Activated CD8-positive, alpha-beta memory T cell treated with anti-CD3 and anti-CD28 coated beads, Interleukin-2, amount 10 ng/mL, durations not matched to agents 7 days and 5 days (primary cell): ENCODE data around the gene ZNF536. TPM values are rescaled to one million over a fixed set of nuclear protein-coding genes. Genes with fewer than 3 reads are reported as not detected.
"Not testable (repeated sequence)": the region's sequence is repeated elsewhere in the genome, so short reads cannot be mapped to it uniquely, and the experiment has no call there.

Experiments
- ATAC-seq: fragments of 150-1000 bp; cut with Tn5 transposase; one replicate; pipeline ENCODE4 v1.10.0; 2021; ENCODE audit warnings: moderate library complexity
- CTCF ChIA-PET: fragments of 350-600 bp; sonication (Branson Sonifier 250); formaldehyde crosslinking; loops from one replicate; lab custom pipeline; 2021; ENCODE audit warnings: antibody characterized with exemption; lab: Charles Lee
- DNase-seq: peaks from one replicate; pipeline ENCODE4 v3.0.0-alpha.2; 2020
- H3K27ac Mint-ChIP-seq: one replicate; pipeline ENCODE4 v1.8.0; 2021; ENCODE audit warnings: mild to moderate bottlenecking, mixed read lengths
- H3K27me3 Mint-ChIP-seq: one replicate; pipeline ENCODE4 v1.8.0; 2021; ENCODE audit warnings: mixed read lengths
- H3K36me3 Mint-ChIP-seq: one replicate; pipeline ENCODE4 v1.8.0; 2021; ENCODE audit warnings: mild to moderate bottlenecking, mixed read lengths
- H3K4me1 Mint-ChIP-seq: one replicate; pipeline ENCODE4 v1.8.0; 2021; ENCODE audit warnings: mixed read lengths
- H3K4me3 Mint-ChIP-seq: one replicate; pipeline ENCODE4 v1.8.0; 2021; ENCODE audit warnings: mild to moderate bottlenecking, moderate library complexity, mixed read lengths
- H3K9me3 Mint-ChIP-seq: one replicate; pipeline ENCODE4 v1.8.0; 2022; ENCODE audit warnings: low read depth, mixed read lengths
- total RNA-seq, 2 experiments: library from RNA; stranded (reverse); gene quantifications; one replicate each; pipeline ENCODE4 v1.2.3, GENCODE V29; 2021

The ZNF536 gene
- total RNA-seq, 2 experiments from 2014 or later = not detected

DNA sequence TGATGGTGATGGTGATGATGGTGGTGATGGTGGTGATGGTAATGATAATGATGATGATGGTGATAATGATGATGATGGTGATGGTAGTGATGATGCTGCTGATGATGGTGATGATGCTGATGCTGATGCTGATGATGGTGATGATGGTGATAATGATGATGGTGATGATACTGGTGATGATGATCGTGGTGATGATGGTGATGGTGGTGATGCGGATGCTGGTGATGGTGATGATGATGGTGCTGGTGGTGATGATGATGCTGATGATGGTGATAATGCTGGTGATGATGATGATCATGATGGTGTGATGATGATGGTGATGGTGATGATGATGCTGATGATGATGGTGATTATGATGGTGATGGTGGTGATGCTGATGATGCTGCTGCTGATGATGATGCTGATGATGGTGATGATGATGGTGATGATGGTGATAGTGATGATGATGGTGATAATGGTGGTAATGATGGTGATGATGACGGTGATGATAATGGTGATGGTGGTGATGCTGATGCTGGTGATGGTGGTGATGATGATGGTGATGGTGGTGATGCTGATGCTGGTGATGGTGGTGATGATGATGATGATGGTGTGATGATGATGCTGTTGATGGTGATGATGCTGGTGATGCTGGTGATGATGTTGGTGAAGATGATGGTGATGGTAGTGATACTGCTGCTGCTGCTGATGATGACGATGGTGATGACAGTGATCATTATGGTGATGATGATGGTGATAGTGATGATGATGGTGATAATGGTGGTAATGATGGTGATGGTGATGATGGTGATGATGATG is 62.8 kb downstream of the ZNF536 start:
- Mint-ChIP-seq H3K27ac (no peak overlapping the region), H3K27me3 (no peaks in the 10 kb centered on the region), H3K9me3 (no peaks in the 10 kb centered on the region), H3K36me3 (no peaks in the 10 kb centered on the region), H3K4me3 (no peak overlapping the region), H3K4me1 (no peaks in the 10 kb centered on the region)
- CTCF ChIA-PET = no interaction called here
- no peak for DNase-seq
- ATAC-seq = no peak

DNA sequence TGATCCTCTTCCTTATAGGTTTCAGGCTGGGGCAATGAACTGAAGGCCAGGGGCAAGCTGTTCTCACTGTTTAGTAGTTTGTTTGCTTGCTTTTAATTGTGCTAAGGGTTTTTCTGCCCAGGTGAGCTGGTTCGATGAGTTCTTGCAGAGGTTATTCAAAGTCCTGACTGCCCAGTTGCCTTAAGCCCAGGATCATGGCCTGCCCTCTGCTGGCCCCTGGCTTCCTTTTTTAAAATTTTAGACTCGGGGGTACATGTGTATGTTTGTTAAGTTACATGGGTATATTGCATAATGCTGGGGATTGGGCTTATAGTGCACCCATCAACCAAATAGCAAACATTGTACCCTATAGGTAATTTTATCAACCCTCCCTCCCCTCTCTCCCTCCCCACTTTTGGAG is 65.7 kb downstream of the ZNF536 start:
- H3K4me1 Mint-ChIP-seq = no peaks in the 10 kb centered on the region
- no peaks in the 10 kb centered on the region for H3K9me3 Mint-ChIP-seq
- H3K27ac Mint-ChIP-seq = no peak overlapping the region
- ATAC-seq (no peak), DNase-seq (no peak)
- no peak overlapping the region for H3K4me3 Mint-ChIP-seq
- CTCF ChIA-PET = no interaction called here
- no peaks in the 10 kb centered on the region for H3K27me3 Mint-ChIP-seq
- H3K36me3 Mint-ChIP-seq = no peaks in the 10 kb centered on the region

DNA sequence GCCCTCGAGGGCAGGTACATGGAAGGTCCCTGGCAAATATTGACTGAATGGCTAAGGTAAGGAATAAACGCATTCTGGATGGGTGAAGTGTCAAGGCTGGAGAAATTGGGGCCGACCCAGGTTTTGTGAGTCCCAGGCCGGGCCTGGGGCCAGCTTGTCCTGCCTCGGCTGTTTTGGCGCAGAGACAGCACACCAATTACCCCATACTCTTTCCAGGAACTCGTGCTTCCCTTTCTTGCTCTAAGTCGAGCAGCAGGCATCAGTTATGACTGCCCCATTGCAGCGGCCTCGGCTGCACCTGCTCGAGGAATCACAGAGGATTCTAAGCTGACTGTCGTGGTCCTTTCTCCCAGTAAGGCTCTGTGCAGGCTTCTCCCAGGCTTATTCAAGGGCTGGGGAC is 67.1 kb downstream of the ZNF536 start:
- DNase-seq (no peak), ATAC-seq (no peak)
- Mint-ChIP-seq H3K27ac (no peak overlapping the region), H3K36me3 (no peaks in the 10 kb centered on the region), H3K4me1 (no peaks in the 10 kb centered on the region), H3K27me3 (no peaks in the 10 kb centered on the region), H3K4me3 (no peak overlapping the region), H3K9me3 (no peaks in the 10 kb centered on the region)
- CTCF ChIA-PET = no interaction called here

DNA sequence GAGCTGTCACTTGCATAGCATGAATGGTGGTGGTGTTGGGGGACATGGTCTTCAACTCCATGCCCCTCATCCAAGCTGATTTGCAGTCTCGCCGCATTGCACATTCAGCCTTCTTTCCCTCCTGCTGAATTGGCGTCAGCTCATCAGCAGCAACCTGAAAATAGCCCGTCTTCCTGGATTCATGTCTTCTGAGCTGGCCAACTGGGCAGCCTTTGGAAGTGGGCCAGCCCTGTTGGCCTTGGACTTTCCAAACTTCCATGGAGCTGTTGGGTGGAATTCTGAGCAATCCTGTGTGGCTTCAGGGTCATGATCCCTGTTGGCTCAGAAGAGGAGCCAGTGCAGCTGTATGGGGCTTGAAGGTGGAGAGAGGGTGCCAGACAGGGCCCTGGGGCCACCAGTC is 68.8 kb downstream of the ZNF536 start:
- no peaks in the 10 kb centered on the region for H3K27me3 Mint-ChIP-seq
- no peak overlapping the region for H3K27ac Mint-ChIP-seq
- CTCF ChIA-PET = no interaction called here
- no peak overlapping the region for H3K4me3 Mint-ChIP-seq
- H3K9me3 Mint-ChIP-seq = no peaks in the 10 kb centered on the region
- DNase-seq = no peak
- no peaks in the 10 kb centered on the region for H3K36me3 Mint-ChIP-seq
- H3K4me1 Mint-ChIP-seq = no peaks in the 10 kb centered on the region
- no peak for ATAC-seq

DNA sequence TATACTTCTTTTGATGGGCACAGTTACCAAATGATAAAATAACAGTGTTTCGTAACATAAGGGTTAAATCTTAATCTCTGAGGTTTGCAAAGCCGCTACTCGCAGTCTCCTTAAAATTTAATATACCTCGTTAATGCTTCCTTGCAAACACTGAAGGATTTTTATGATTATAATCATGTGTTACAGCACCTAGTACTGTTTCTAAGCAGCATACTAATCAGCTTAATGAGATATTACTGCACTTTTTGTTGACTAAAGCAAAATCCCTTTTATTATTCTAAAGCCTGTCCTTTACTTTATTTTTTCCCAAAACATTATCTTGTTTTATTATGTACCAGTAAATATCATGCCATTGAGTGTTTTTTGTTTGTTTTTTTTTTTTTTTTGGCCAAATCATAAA is 70.5 kb downstream of the ZNF536 start:
- Mint-ChIP-seq H3K27ac (no peak overlapping the region), H3K36me3 (no peaks in the 10 kb centered on the region), H3K4me1 (no peaks in the 10 kb centered on the region), H3K27me3 (no peaks in the 10 kb centered on the region), H3K9me3 (no peaks in the 10 kb centered on the region), H3K4me3 (no peak overlapping the region)
- no peak for ATAC-seq
- DNase-seq = no peak
- CTCF ChIA-PET = no interaction called here

DNA sequence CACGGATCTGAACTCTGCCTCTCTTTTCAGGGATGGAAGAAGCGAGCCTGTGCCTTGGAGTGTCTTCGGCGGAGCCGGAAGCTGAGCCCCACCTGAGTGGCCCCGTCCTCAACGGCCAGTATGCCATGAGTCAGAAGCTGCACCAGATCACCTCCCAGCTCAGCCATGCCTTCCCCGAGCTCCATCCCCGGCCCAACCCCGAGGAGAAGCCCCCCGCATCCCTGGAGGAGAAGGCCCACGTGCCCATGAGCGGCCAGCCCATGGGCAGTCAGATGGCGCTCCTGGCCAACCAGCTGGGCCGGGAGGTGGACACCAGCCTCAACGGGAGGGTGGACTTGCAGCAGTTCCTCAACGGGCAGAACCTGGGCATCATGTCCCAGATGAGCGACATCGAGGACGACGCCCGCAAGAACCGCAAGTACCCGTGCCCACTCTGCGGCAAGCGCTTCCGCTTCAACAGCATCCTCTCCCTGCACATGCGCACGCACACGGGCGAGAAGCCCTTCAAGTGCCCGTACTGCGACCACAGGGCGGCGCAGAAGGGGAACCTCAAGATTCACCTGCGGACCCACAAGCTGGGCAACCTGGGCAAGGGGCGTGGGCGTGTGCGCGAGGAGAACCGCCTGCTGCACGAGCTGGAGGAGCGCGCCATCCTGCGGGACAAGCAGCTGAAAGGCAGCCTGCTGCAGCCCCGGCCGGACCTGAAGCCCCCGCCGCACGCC is 71.5 kb downstream of the ZNF536 start:
- H3K9me3 Mint-ChIP-seq = no peaks in the 10 kb centered on the region
- DNase-seq = no peak
- no peaks in the 10 kb centered on the region for H3K36me3 Mint-ChIP-seq
- H3K27me3 Mint-ChIP-seq = peaks cover 2% of the 10 kb centered on the region
- no peak for ATAC-seq
- H3K4me3 Mint-ChIP-seq = no peak overlapping the region
- no peak overlapping the region for H3K27ac Mint-ChIP-seq
- CTCF ChIA-PET = no interaction called here
- no peaks in the 10 kb centered on the region for H3K4me1 Mint-ChIP-seq

DNA sequence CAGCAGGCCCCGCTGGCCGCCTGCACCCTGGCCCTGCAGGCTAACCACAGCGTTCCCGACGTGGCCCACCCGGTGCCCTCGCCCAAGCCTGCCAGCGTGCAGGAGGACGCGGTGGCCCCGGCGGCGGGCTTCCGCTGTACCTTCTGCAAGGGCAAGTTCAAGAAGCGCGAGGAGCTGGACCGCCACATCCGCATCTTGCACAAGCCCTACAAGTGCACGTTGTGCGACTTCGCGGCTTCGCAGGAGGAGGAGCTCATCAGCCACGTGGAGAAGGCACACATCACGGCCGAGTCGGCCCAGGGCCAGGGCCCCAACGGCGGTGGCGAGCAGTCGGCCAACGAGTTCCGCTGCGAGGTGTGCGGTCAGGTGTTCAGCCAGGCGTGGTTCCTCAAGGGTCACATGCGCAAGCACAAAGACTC is 72.1 kb downstream of the ZNF536 start:
- Mint-ChIP-seq H3K4me3 (no peak overlapping the region), H3K27me3 (peaks cover 4% of the 10 kb centered on the region), H3K4me1 (no peaks in the 10 kb centered on the region), H3K36me3 (no peaks in the 10 kb centered on the region), H3K9me3 (no peaks in the 10 kb centered on the region), H3K27ac (no peak overlapping the region)
- no peak for ATAC-seq
- DNase-seq = no peak
- CTCF ChIA-PET = no interaction called here

DNA sequence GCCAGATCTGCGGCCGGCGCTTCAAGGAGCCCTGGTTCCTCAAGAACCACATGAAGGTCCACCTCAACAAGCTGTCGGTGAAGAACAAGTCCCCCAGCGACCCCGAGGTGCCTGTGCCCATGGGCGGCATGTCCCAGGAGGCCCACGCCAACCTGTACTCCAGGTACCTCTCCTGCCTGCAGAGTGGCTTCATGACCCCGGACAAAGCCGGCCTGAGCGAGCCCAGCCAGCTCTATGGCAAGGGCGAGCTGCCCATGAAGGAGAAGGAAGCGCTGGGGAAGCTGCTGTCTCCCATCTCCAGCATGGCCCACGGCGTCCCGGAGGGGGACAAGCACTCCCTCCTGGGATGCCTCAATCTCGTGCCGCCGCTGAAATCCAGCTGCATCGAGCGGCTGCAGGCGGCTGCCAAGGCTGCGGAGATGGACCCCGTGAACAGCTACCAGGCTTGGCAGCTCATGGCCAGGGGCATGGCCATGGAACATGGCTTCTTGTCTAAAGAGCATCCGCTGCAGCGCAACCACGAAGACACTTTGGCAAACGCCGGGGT is 72.6 kb downstream of the ZNF536 start:
- no peak overlapping the region for H3K27ac Mint-ChIP-seq
- ATAC-seq (no peak), DNase-seq (no peak)
- CTCF ChIA-PET = no interaction called here
- no peak overlapping the region for H3K4me3 Mint-ChIP-seq
- no peaks in the 10 kb centered on the region for H3K36me3 Mint-ChIP-seq
- peaks cover 4% of the 10 kb centered on the region for H3K27me3 Mint-ChIP-seq
- H3K9me3 Mint-ChIP-seq = no peaks in the 10 kb centered on the region
- no peaks in the 10 kb centered on the region for H3K4me1 Mint-ChIP-seq

DNA sequence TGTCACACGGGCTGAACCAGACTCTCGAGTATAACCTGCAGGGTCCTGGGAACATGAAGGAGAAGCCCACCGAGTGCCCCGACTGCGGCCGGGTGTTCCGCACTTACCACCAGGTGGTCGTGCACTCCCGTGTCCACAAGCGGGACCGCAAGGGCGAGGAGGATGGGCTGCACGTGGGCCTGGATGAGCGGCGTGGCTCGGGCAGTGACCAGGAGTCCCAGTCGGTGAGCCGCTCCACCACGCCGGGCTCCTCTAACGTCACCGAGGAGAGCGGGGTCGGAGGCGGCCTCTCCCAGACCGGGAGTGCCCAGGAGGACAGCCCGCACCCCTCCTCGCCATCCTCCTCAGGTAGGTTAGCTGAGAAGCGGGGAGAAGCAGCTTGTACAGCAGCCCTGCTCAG is 73.2 kb downstream of the ZNF536 start:
- Mint-ChIP-seq H3K36me3 (no peaks in the 10 kb centered on the region), H3K9me3 (no peaks in the 10 kb centered on the region), H3K4me3 (no peak overlapping the region), H3K27ac (no peak overlapping the region), H3K4me1 (no peaks in the 10 kb centered on the region), H3K27me3 (peaks cover 4% of the 10 kb centered on the region)
- no peak for ATAC-seq
- CTCF ChIA-PET = no interaction called here
- DNase-seq = no peak

DNA sequence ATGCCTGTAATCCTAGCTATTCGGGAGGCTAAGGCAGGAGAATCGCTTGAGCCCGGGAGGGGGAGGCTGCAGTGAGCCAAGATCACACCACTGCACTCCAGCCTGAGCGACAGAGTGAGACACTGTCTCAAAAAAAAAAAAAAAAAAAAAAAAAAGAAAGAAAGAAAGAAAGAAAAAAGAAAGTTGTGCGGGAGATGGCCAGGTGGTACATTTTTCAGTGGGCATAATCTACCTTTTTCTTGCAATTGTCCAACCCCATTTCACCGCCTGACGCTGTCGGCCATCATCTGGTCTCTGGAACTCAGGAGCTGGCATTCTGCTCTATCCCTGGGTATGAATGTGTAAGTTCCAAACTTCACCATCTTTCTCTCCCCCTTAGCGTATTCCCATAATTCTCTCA is 73.9 kb downstream of the ZNF536 start:
- ATAC-seq, DNase-seq, H3K4me1 Mint-ChIP-seq, H3K9me3 Mint-ChIP-seq, CTCF ChIA-PET, H3K27me3 Mint-ChIP-seq, H3K36me3 Mint-ChIP-seq, H3K4me3 Mint-ChIP-seq, H3K27ac Mint-ChIP-seq: not testable (repeated sequence)

DNA sequence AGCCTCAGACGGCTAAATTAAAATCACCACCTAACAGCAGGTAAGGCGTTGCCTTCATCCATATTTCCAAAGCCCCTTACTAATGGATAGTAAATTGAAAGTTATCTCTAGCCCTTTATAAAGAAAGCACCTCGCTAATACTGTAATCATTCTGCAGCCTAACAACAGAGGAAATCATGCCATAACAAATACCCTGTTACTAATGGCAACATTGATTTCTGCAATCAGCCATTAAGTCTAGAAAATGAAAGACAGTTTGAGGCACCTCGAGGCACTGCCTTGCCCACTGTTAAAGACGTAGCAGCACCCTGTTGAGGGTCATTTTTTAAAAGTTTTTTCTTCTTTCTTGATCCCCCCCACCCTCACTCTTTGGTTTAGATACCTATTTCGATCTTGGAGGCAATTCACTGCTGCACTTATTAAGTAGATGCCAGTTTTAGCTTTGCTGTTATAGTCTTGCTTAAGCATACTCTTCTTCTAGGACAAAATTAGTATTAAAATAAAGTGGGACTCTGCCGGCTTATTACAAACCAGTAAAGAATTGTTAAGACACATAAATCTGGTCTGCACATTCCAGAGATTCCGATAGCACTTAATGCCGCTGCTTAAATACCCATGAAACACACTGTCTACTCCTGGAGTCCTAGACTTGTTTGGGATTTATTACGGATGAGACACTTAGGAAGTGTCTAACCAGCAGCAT is 74.8 kb downstream of the ZNF536 start:
- Mint-ChIP-seq H3K27me3 (peaks cover 4% of the 10 kb centered on the region), H3K27ac (no peak overlapping the region), H3K4me1 (no peaks in the 10 kb centered on the region), H3K4me3 (no peak overlapping the region), H3K36me3 (no peaks in the 10 kb centered on the region), H3K9me3 (no peaks in the 10 kb centered on the region)
- DNase-seq (no peak), ATAC-seq (no peak)
- CTCF ChIA-PET = no interaction called here

DNA sequence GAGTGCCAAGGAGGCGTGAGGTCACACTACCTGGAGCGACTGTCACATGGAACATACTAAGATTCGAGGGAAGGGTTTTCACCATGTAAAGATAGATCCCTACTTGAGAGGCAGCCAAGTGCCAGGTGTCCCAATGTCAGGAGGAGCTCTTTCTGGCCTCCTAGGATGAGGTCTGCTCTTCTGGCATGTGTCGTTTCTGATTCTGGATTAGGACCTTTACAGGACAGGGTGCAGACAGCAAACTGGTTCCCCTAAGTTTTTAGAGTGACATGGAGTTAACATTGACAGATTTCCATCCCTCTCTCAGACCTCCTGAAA is 75.3 kb downstream of the ZNF536 start:
- H3K27me3 Mint-ChIP-seq = peaks cover 4% of the 10 kb centered on the region
- no peaks in the 10 kb centered on the region for H3K9me3 Mint-ChIP-seq
- DNase-seq (no peak), ATAC-seq (no peak)
- no peaks in the 10 kb centered on the region for H3K4me1 Mint-ChIP-seq
- no peak overlapping the region for H3K27ac Mint-ChIP-seq
- no peak overlapping the region for H3K4me3 Mint-ChIP-seq
- H3K36me3 Mint-ChIP-seq = no peaks in the 10 kb centered on the region
- CTCF ChIA-PET = no interaction called here

DNA sequence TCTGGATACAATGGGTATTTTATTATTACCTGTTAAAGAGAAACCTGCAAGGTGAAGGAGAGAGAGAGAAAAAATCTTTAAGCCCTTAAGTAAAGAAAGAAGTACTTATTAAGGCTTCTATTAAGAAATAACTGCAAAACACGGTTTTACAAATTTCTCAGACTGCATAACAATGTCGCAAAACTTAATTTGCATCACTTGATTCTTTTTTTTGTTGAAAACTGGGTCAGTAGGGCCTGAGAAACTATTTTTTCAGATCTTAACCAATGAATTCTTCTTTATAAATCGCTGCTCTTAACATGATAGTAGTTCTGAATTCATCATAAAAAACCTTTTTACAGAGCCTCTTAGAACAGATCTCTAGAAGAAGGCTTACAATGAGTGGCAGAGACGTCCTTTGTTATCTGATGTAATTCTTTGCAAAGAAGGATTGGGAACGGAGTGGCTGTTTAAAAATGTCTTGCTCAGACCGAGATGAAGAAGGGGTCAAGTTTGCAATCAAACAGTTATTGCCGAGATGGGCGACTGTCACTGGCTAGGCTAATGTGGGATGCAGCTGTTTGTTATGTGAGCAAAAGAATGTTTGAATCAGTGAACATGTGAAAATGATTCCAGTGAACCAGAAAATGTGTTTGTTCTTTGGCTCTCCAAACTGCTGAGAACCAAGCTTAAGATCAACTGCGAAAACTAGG is 76.3 kb downstream of the ZNF536 start:
- no peak overlapping the region for H3K4me3 Mint-ChIP-seq
- no peaks in the 10 kb centered on the region for H3K4me1 Mint-ChIP-seq
- CTCF ChIA-PET = no interaction called here
- DNase-seq = no peak
- peaks cover 4% of the 10 kb centered on the region for H3K27me3 Mint-ChIP-seq
- ATAC-seq = no peak
- H3K9me3 Mint-ChIP-seq = no peaks in the 10 kb centered on the region
- no peak overlapping the region for H3K27ac Mint-ChIP-seq
- H3K36me3 Mint-ChIP-seq = no peaks in the 10 kb centered on the region
